Measurements from ENCODE around the gene ST8SIA6.
"Not testable (repeated sequence)": the region's sequence is repeated elsewhere in the genome, so short reads cannot be mapped to it uniquely, and the experiment has no call there.

Gene ST8SIA6

GRCh38 chr10:17456032-17456548 lies 1.7 kb upstream of the ST8SIA6 start:
- no peak for DNase-seq

DNA sequence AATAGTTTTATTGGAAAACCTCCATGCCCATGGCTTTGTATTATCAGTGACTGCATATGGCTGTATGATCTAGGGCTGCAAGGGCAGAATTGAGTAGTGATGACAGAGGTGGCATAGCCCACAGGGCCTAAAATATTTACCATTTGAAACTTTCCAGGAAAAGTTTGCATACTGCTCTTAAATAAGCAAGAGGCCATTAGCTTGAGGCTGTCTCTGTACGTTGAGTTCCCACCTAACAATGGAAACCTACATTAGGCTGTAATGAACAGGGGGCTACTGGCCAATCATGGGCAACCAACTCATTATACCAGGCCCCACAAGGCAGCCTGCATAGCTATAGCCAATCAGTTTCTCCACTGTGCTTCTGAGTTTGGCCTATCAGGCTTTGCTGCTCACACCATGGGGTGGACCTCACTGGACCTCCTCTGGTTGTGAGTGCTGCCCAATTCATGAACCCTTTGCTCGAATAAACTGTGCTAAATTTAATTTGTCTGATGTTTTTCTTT lies 673 bp upstream of the ST8SIA6 start:
- DNase-seq = no peak

DNA sequence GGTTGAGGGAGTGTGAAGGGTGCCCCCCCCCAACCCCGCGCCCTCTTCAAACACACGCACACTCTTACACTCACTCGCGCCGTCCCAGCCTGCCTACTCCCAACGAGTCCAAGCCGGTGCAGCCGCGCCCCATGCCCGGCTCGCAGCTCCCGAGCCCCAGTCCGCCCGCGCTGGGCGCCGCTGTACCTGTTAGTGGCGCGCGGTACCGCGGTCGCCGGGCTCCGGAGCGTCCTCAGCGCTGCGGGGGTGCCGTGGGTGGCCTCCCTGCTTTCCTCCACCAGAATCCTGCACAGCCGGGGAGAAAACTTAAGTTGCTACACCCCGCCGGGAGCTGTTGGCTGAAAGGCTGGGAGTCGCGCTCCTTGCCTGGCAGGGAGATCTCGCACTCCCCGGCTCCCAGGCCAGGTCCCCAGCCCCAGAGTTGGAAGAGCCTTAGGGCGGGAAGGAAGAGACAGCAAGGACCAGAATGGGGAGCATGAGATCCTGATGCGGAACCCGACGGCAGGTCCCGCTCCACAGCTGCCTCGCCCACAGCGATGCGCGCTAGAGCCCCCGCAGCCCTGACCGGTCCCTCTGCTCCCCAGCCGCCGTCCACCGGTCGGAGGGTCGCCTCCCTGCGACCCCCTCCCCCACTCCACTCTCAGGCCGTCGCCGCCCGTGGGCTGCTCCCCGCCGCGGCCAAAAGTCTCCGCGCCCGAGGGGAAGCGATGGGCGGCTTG lies 863 bp downstream of the ST8SIA6 start:
- peak; percentile 42 for DNase-seq

GRCh38 chr10:17453035-17453372 lies 1.4 kb downstream of the ST8SIA6 start:
- no peak for DNase-seq

DNA sequence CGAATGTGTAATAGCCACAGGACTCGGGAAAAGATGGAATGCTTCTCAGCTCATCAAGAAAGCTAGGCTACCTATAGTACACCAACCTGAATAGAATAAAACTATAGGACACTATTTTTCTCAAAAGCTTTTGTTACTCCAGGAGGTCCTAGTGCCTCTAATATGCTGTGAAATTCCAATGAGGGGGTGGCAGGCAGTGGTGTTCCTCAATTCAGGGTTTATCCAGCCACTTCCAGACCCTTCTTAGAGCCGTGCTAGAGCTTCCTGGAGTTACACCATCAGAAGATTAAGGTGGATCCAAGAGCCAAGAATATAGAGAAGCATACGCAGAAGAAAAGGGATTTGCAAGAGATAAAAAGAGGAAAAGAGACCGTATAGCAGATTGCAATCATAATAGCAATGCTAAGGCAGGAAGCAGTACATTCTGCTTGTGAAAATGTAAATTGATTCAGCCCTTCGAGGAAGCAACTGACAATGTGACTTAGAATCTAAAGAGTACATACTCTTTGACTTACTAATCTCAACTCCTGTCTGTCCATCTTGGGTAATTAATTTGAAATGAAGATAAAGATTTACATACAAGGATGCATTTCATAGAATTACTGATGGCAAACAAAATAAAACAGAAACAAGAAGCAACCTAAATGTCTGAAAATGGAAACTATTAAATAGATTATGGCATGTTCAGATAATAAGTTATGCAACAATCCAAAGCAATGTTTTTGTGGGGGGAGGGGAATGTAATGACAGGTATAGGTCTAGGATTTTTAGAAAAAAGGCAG lies 2.1 kb downstream of the ST8SIA6 start:
- no peak for DNase-seq

DNA sequence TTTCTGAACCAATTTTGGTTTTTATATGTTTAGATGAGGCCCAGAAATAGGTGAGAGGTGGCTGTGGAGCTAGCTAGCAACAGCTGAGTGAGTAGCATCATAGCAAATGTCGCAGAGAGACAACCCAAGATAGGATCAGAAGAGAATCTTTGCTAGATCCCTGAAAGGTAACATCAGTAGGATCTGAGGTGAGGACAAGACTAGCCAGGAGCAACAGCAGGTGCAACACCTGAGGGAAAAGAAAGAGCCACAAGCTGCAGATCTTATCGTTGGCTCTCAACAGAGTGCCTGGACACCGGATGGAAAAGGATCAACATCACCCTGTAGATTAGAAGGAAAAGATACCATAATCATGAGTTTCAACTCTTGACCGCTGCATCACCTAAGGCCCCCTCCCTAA lies 4.4 kb downstream of the ST8SIA6 start:
- no peak for DNase-seq

GRCh38 chr10:17445400-17445998 lies 8.9 kb downstream of the ST8SIA6 start:
- DNase-seq = no peak

- no peak for DNase-seq
These were observed 10.0 kb downstream of the ST8SIA6 start for GRCh38 chr10:17444388-17444714.

- DNase-seq = no peak
These were observed 10.5 kb downstream of the ST8SIA6 start for GRCh38 chr10:17443707-17444387.

GRCh38 chr10:17438583-17438982 lies 15.8 kb downstream of the ST8SIA6 start:
- no peak for DNase-seq

GRCh38 chr10:17436578-17436977 lies 17.8 kb downstream of the ST8SIA6 start:
- not testable (repeated sequence) for DNase-seq

GRCh38 chr10:17435953-17436352 lies 18.4 kb downstream of the ST8SIA6 start:
- DNase-seq = no peak

DNA sequence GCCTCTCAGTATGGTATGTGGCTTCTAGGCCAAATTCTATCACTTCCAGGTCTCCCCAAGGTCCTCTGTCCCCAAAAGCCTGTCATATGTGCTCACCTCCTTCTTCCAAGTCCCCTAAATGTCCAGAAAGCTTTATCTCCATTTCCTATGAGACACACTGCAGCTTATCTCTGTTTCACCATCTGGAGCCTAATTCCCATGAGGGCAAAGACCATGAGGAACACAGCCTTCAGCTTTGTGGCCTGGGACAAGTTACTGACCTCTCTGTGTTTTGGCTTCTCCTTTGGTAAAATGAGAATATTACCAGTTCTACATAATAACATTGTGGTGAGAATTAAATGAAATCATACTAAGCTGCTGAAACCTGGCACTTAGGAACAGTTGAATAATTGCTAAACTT lies 19.2 kb downstream of the ST8SIA6 start:
- no peak for DNase-seq

GRCh38 chr10:17432723-17433122 lies 21.7 kb downstream of the ST8SIA6 start:
- no peak for DNase-seq

DNA sequence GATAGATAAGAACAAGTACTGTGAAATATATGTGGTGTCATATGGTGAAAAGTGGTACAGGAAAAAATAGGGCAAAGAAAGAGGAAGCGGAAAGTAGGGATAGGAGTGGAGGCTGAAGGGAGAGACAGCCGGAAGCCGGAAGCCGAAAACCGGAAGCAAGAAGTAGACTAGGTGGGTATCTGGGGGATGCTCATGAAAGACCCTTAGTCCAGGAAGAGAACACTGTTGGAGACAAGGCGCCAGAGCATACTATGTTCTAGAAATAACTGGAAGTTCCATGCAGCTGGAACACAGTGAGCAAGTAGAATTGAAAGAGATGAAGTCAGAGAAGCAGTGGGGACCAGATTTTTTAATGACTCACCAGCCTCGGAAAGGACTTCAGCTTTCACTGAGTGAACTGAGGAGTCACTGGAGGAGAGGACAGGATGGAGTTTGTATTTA lies 22.5 kb downstream of the ST8SIA6 start:
- no peak for DNase-seq

DNA sequence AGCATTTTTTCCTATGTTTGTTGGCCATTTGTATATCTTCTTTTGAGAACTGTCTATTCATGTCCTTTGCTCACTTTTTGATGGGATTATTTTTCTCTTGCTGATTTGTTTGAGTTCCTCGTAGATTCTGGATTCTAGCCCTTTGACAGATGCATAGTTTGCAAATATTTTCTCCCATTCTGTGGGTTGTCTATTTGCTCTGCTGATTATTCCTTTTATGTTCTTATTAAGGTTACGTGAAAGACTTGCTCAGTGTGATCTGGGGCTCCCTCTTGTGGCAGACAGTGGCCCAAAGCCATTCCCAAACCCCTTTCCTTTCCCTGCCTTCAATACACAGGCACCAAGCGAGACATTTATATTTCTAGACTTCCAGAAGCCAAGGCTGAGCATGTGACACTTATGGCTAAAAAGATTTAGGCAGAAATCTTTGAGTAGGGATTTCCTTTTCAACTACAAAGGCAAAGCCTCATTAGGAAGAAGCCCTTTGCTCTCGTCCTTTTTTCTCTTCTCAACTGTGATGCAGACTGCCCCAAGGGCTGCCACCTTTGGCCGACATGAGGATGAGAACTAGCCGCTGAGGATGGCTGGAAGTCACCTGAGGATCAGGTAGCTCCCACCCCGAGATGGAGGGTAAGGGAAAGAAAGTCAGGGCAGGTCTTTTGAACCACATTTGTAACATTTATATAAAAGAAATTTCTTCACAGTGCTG lies 23.6 kb downstream of the ST8SIA6 start:
- peak; percentile 65 for DNase-seq

DNA sequence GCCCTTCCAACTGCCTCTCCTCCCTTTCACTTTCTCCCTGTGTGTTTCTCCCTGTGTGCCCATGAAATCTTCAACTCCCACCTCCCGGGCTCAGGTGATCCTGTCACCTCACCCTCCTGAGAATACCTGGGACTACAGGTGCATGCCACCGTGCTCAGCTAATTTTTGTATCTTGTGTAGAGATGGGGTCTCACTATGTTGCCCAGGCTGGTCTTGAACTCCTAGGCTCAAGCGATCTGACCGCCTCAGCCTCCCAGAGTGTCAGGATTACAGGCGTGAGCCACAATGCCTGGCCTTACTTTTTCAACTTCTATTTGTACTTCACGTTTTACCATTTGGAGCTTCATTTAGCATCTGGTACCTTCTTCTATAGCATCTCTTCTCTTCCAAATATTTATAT lies 24.9 kb downstream of the ST8SIA6 start:
- no peak for DNase-seq

DNA sequence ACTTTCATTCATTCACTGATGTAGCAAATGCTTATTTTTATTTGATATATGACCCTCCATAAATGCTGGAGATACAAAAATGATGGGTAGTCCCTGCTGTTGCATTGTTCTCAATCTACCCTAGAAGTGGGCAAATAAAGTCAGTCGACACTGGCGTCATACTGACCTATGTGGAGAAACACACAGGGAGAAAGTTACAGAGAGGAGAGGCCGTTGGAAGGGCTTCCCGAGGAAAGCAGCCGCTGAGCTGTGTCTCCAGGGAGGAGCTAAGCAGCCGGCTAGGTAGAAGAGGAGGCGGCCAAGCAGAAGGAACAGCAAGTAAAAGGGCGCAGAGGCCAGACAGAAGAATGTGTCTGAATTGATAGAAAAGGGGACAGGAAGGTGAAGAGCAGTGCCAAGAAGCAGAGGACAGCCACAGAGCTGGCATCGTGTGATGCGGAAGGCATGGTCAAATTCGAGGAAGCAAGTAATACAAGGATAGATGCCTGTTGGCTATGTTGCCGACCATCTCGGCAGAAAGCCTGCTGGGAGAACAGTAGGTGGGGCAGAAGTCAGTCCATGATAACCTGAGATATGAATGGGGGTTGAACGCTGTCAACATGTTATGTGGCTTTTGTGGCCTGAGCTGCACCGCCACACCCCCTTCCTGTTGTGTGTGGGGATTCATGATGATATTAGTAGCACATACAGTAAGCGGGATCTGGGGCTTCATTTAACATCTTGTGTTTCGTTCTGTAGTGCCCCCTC lies 25.9 kb downstream of the ST8SIA6 start:
- DNase-seq = peak; percentile 50

DNA sequence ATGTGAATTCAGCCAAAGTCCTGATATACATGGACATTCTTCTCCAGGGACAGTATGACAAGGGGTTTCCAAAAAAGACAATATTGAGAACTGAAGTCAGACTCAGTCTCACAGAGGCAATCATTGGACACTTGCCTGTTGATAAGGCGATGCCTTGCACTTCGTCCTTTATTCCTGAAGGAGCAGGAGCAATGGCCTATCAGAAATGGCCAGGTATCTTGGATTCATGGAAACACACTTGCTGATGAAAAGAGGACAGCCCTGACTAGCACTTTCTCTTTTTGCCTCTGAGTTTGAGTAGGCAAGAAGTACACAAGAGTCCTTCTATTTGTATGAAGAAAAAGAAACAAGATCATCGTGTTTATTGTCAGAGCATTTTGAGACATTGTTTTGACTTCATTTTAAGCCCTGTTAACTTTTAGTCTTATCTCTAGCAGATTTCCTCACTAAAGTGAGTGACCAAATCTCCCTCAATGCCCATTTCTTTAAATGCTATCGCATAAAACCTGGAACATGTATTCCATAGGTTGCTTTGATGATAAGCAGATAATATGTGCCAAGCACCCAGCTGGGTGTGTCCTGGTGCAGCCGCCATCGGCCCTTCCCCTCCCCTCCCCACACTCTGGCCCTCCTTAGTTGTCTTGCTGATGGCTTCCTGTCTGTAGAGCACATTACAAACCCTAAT lies 26.6 kb downstream of the ST8SIA6 start:
- no peak for DNase-seq

GRCh38 chr10:17427201-17427600 lies 27.2 kb downstream of the ST8SIA6 start:
- no peak for DNase-seq

DNA sequence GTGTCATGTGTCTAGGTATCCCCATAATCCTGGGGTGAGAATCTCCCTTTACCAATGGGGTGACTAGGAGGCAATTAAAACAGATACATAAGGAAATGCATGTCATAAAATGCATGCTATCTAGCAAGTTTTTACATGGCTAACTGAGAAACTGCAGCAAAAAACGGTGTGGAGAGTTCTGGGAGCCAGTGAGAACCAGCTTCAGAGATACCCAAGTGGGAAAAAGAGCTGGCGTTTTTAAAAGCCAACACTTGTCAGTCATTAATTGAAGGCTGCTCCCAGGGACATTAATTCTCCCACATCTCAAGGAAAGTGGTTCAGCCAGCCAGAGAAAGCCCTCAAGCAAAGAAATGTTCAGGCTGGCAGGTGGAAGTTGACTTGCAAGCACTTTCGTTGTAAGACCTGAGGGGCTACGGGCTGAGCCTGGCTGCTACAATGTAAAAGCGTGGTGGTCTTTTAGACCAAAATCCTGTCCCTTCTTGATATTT lies 28.1 kb downstream of the ST8SIA6 start:
- DNase-seq = no peak

All from stimulated activated CD4-positive, alpha-beta T cell treated with anti-CD3 and anti-CD28 coated beads, Interleukin-4, amount 100 ng/mL, for 1 hour (primary cell).